Measurements from ENCODE around the gene STK33. TPM values are rescaled to one million over a fixed set of nuclear protein-coding genes. Genes with fewer than 3 reads are reported as not detected.

Gene STK33
- total RNA-seq, 1 experiment from 2014 or later: 3.9 TPM

GRCh38 chr11:8384199-8384821 lies 209.7 kb downstream of the STK33 start:
- Histone ChIP-seq H3K27me3 (ENCODE audit: control insufficient read depth, insufficient read depth, low read length) (no peaks in the 10 kb centered on the region), H3K27ac (ENCODE audit: low read length) (no peak overlapping the region), H3K4me3 (ENCODE audit: low read depth in 2 of 2, low read length in 2 of 2) (no peak overlapping the region), H3K9me3 (ENCODE audit: control insufficient read depth, insufficient read depth, low read depth, low read length) (no peaks in the 10 kb centered on the region), H3K36me3 (ENCODE audit: control insufficient read depth, insufficient read depth, low read length) (no peaks in the 10 kb centered on the region), H3K4me1 (ENCODE audit: control insufficient read depth, insufficient read depth, low read length) (no peaks in the 10 kb centered on the region)
- TF ChIP-seq CTCF (IDR thresholded peaks at IDR 0.05) (no peak; the same call in 1 of the 2 replicates), POLR2AphosphoS5 (IDR thresholded peaks at IDR 0.05; ENCODE audit: low read depth, low read length) (no peak), TCF7L2 (IDR thresholded peaks at IDR 0.05; ENCODE audit: low read depth, low read length) (no peak), SIN3A (IDR thresholded peaks at IDR 0.05; ENCODE audit: borderline replicate concordance, insufficient read depth, low read depth, low read length) (no peak)
- intact Hi-C loops (cut with micrococcal nuclease; ENCODE audit: unreplicated experiment) (no loop called here), in situ Hi-C loops (cut with HindIII; ENCODE audit: low pct_unique_long_range_greater_than_20kb, low sequenced_read_pairs) (no loop called here)
- DNase-seq (ENCODE audit: low read depth, low spot score) (no peak), ATAC-seq (peak; percentile 66)
- POLR2A ChIA-PET: no interaction called here
- no TSS peak for BruUV-seq (replicated peaks)
- CTCF ChIA-PET: no interaction called here

- DNase-seq (ENCODE audit: low read depth, low spot score) (no peak), ATAC-seq (no peak)
- no peaks in the 10 kb centered on the region for H3K36me3 ChIP-seq (ENCODE audit: control insufficient read depth, insufficient read depth, low read length)
- no peaks in the 10 kb centered on the region for H3K4me1 ChIP-seq (ENCODE audit: control insufficient read depth, insufficient read depth, low read length)
- TF ChIP-seq REST (IDR thresholded peaks at IDR 0.05; ENCODE audit: insufficient read depth in 1 of 2, low read depth in 2 of 2, low read length in 1 of 2) (no peak), POLR2AphosphoS5 (IDR thresholded peaks at IDR 0.05; ENCODE audit: low read depth, low read length) (no peak)
- no peaks in the 10 kb centered on the region for H3K27me3 ChIP-seq (ENCODE audit: control insufficient read depth, insufficient read depth, low read length)
- POLR2A ChIA-PET: no interaction called here
- no peak overlapping the region for H3K4me3 ChIP-seq (ENCODE audit: low read depth in 2 of 2, low read length in 2 of 2)
- H3K27ac ChIP-seq (ENCODE audit: low read length): no peak overlapping the region
- intact Hi-C loops (cut with micrococcal nuclease; ENCODE audit: unreplicated experiment) (no loop called here), in situ Hi-C loops (cut with HindIII; ENCODE audit: low pct_unique_long_range_greater_than_20kb, low sequenced_read_pairs) (no loop called here)
- CTCF ChIA-PET: no interaction called here
- no TSS peak for BruUV-seq (replicated peaks)
- H3K9me3 ChIP-seq (ENCODE audit: control insufficient read depth, insufficient read depth, low read depth, low read length): no peaks in the 10 kb centered on the region
Observed at GRCh38 chr11:8383627-8384026, 210.4 kb downstream of the STK33 start.

GRCh38 chr11:8383227-8383626 lies 210.8 kb downstream of the STK33 start:
- TF ChIP-seq CTCF (IDR thresholded peaks at IDR 0.05) (no peak), POLR2AphosphoS5 (IDR thresholded peaks at IDR 0.05; ENCODE audit: low read depth, low read length) (no peak), REST (IDR thresholded peaks at IDR 0.05; ENCODE audit: insufficient read depth in 1 of 2, low read depth in 2 of 2, low read length in 1 of 2) (no peak), TCF7L2 (IDR thresholded peaks at IDR 0.05; ENCODE audit: low read depth, low read length) (no peak), SIN3A (IDR thresholded peaks at IDR 0.05; ENCODE audit: borderline replicate concordance, insufficient read depth, low read depth, low read length) (no peak)
- no peaks in the 10 kb centered on the region for H3K9me3 ChIP-seq (ENCODE audit: control insufficient read depth, insufficient read depth, low read depth, low read length)
- H3K36me3 ChIP-seq (ENCODE audit: control insufficient read depth, insufficient read depth, low read length): no peaks in the 10 kb centered on the region
- in situ Hi-C loops (cut with HindIII; ENCODE audit: low pct_unique_long_range_greater_than_20kb, low sequenced_read_pairs): no loop called here
- BruUV-seq (replicated peaks): no TSS peak
- no peak overlapping the region for H3K4me3 ChIP-seq (ENCODE audit: low read depth in 2 of 2, low read length in 2 of 2)
- CTCF ChIA-PET: no interaction called here
- no peak overlapping the region for H3K27ac ChIP-seq (ENCODE audit: low read length)
- no peak for ATAC-seq
- intact Hi-C loops (cut with micrococcal nuclease; ENCODE audit: unreplicated experiment): no loop called here
- POLR2A ChIA-PET: no interaction called here
- H3K4me1 ChIP-seq (ENCODE audit: control insufficient read depth, insufficient read depth, low read length): no peaks in the 10 kb centered on the region
- DNase-seq (ENCODE audit: low read depth, low spot score): no peak
- H3K27me3 ChIP-seq (ENCODE audit: control insufficient read depth, insufficient read depth, low read length): no peaks in the 10 kb centered on the region

Data from Panc1 (cell line).